COLO668 (cell line): ENCODE measurements around the gene AKR1D1.
"Not testable (repeated sequence)": the region's sequence is repeated elsewhere in the genome, so short reads cannot be mapped to it uniquely, and the experiment has no call there.

ENCODE experiments used
- DNase-seq: peaks from one replicate; lab custom pipeline; 2025; ENCODE audit not compliant: unreplicated experiment; lab: John Stamatoyannopoulos, UW

The AKR1D1 gene

DNA sequence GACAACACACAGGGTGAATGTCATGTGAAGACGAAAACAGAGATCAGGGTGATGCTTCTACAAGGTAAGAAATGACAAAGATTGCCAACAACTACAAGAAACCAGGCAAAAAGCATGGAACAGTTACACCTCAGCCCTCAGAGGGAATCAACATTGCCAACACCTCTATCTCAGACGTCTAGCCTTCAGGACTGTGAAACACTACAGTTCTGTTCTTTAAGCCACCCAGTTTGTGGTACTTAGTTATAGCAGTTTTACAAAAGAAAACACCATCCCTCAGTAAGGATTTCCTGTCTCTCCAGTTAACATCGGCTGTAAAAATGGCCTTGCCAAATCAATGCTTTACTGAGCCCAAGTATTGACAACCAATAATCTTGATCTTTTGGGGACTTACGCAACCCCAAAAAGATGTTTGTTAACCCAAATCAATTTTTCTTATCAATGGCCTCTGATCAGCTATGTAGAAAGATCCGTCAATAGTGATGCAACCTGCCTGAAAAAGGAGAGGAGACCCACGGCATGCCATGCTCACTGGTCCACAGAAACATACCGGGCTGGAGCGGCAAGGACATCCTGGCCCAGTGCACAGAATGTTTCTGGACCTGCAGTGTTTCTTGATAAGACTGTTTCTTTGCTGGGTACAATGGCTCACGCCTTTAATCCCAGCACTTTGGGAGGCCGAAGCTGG lies 44.0 kb downstream of the AKR1D1 start:
- no peak for DNase-seq

DNA sequence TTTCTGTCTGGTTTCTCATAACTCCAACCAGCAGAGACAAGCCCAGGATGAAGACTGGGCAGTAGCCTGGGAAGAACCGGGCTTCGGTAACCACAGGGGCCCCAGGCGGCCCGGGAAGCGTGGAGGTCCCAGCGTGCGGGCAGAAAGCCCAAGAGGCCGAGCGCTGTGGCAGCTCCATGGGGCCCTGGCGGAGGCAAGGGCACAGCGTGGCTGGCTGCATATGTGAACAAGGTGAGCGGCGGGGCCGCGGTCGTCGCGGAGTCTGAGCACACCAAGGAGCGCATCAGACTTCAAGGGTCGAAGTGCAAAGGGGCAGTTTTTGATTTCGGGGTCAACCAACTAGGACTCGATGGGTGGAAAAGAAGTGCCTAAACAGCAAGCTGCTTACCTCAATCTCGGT lies 45.9 kb downstream of the AKR1D1 start:
- DNase-seq, result no peak

DNA sequence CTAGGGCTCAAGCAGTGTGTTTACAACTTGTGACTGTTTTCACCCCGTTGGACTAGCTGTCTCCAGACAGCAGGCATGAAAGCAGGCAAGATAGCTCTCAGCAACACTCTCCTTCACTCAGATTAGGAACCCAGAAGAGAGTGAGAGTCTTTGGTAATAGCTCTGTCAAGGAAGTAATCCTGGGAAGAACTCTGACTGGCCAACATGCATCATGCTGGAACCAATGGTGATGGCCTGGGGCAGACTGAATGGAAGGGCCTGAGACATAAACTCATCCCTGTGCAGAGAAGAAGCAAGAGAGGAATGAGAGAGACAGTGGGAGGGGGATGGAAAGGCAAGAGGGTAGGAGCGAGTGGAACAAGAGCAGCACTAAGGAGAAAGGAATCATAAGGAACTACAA lies 48.9 kb downstream of the AKR1D1 start:
- no peak for DNase-seq

DNA sequence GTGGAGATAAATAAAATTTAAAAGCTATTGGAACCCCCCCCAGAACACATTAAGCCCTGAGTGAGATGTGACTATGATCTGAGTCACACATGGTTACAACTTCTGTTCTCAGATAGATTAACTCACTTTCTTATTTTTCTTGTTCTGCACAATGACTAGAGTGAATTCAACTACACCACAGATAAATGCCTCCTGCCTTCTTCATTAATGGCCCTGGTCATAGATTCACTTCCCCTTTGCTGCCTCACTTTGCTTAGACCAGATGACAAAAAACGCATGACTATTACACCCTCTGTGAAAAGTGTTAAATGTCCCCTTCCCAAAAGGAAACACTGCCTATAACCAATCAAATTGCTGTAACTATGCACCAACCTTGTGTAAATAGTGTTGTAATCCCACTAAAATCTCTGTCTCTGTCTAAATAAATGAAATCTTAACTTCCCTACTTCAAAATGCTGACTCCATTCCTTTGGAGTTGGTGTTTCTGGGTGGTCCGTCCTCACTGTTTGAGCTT lies 49.4 kb downstream of the AKR1D1 start:
- no peak for DNase-seq

DNA sequence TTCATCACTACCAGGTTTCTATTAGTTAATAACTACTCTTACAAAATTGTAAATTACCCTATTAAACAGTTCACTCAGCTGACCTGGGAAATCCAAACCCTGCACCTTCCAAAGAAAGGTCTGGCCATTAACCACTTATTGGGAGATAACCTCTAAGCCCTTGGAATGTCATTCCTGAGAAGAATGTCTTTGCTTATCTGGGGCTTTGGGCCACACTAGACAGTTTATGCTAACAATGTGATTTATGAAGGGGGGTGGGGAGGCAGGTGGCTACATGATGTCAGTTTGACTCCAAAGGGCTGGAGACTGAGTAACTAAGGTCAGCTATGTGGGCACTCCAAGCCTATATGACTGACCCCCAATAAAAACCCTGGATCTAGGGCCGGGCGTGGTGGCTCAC lies 50.7 kb downstream of the AKR1D1 start:
- no peak for DNase-seq

DNA sequence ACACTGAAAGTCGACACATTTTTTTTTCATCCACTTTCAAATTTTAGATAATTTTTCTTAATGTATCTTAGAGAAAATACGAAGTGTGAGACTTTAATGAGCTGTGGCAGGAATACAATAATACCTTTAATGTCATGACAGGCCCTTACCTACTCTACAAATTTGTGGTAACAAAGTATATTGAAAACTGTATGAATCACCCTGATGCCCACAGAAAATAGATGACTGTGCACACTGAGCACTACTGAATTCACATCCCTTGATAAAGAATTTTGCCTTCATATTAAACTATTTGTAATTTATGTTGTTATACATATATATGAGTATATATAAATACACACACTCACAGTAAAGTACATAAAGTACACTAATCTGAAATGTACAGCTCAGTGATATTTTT lies 51.7 kb downstream of the AKR1D1 start:
- no peak for DNase-seq

DNA sequence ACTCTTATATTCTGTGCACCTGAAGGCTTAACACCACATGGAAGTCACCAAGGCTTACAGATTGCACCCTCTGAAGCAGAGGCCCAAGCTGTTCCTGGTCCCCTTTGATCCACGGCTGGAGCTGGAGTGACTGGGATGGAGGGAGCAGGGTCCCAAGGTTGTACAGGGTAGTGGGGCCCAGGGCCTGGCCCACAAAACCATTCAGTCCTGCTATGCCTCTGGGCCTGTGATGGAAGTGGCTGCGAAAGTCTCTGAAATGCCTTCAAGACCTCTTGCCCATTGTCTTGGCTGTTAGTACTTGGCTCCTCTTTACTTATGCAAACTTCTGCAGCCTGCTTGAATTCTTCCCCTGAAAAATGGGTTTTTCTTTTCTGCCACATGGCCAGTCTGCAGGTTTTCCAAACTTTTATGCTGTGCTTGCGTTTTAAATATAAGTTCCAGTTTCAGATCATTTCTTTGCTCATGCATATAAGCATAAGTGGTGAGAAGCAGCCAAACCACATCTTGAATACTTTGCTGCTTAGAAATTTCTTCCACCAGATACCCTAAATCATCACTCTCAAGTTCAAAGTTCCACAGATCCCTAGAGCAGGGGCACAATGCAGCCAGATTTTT lies 53.4 kb downstream of the AKR1D1 start:
- no peak for DNase-seq

DNA sequence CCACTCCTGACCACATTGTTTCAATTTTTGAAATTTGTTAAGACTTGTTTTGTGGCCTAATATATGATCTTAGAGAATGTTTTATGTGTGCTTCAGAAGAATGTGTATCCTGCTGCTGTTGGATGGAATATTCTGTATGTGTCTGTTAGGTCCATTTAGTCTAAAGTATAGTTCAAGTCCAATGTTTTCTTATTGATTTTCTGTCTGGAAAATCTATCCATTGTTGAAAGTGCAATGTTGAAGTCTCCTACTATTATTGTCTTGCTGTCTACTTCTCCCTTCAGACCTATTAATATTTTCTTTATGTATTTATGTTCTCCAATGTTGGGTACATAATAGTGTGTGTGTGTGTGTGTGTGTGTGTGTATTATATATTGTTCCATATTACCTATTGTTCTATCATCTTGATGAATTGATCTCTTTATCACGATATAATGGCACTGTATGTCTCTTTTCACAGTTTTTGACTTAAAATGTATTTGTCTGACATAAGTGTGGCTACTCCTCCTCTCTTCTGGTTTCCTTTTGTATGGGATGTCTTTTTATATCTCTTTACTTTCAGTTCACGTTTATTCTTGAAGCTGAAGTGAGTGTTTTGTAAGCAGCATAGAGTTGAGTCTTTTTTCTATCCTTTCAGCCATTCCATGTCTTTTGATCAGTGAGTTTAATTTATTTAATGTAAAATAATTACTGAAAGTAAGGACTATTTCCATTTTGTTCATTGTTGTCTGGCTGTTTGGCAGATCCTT lies 61.3 kb downstream of the AKR1D1 start:
- DNase-seq, result no peak

DNA sequence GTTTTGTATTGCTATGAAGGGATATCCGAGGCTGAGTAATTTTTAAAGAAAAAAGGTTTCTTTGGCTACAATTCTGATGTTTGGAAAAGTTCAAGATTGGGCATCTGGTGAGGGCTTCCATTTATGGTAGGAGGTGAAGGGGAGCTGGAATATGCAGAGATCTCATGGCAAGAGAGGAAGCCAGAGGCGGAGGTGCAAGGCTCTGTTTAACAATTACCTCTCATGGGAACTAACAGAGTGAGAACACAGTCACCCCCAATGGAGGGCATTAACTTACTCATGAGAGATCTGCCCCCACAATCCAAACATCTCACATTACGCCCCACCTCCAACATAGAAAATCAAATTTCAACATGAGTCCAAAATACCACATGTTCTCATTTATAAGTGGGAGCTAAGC lies 62.0 kb downstream of the AKR1D1 start:
- DNase-seq, result no peak

DNA sequence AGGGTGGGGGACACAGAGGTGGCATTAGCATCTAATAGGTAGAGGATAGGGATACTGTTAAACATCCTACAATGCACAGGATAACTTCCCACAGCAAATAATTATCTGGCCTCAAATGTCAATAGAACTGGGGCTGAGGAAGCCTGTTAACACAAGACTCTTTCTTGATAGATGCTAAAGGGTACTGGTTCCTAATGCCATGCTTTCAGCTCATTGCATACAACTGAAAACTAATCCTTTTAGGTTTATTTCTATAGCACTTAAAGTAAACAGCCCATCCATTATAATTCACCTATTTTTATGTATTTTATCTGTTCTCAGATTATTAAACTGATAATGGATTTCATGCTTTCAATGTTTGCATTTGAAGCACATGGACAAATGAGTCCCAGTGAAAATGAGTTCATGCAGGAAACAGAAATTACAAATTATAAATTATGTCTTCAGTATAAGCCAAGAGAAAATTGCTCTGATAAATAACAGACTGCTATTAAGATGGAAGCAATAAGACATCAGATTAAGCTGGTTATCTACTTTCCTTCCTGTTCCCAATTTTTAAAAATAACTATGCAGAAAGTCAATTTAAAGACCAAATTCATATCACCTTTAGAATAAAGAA lies 66.4 kb downstream of the AKR1D1 start:
- DNase-seq, result no peak

DNA sequence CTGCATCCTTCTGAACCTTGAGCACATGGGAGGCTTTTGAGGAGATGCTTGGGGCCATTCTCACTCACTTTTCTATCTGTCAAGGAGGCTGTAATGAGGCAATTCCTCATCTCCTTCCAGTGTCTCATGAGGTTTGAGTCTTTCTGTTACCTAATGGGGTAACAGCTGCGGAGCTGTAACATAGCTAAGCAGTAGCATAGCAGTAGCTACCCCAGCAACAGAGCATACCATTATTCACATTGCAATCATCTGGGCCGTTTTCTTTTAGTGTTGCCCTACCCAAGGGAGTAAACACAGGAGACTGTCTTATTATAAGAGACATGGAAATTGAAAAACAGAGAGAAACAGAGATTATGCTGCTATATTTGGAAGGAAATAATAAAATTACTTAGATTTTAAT lies 68.7 kb downstream of the AKR1D1 start:
- DNase-seq, result no peak

DNA sequence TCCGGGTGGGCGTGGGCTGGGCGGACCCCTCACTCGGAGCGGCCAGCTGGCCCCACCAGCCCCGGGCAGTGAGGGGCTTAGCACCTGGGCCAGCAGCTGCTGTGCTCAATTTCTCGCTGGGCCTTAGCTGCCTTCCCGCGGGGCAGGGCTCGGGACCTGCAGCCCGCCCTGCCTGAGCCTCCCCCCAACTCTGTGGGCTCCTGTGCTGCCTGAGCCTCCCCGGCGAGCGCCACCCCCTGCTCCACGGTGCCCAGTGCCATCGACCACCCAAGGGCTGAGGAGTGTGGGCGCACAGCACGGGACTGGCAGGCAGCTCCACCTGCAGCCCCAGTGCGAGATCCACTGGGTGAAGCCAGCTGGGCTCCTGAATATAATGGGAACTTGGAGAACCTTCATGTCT lies 70.0 kb downstream of the AKR1D1 start:
- DNase-seq, result not testable (repeated sequence)

DNA sequence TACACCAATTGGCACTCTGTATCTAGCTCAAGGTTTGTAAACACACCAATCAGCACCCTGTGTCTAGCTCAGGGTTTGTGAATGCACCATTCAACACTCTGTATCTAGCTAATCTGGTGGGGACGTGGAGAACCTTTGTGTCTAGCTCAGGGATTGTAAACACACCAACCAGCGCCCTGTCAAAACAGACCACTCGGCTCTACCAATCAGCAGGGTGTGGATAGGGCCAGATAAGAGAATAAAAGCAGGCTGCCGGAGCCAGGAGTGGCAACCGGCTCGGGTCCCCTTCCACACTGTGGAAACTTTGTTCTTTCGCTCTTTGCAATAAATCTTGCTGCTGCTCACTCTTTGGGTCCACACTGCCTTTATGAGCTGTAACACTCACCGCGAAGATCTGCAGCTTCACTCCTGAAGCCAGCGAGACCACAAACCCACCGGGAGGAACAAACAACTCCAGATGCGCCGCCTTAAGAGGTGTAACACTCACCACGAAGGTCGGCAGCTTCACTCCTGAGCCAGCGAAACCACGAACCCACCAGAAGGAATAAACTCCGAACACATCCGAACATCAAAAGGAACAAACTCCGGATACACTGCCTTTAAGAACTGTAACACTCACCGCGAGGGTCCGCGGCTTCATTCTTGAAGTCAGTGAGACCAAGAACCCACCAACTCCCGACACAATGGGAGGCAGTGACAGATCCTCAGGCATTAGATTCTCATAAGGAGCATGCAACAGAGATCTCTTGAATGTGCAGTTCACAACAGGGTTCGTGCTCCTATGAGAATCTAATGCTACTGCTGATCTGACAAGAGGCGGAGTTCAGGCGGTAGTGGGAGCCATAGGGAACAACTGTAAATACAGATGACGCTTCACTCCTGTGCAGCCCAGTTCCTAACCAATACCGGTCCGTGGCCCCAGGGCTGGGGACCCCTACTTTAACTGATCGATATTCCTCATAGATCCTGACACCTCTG lies 70.8 kb downstream of the AKR1D1 start:
- not testable (repeated sequence) for DNase-seq

DNA sequence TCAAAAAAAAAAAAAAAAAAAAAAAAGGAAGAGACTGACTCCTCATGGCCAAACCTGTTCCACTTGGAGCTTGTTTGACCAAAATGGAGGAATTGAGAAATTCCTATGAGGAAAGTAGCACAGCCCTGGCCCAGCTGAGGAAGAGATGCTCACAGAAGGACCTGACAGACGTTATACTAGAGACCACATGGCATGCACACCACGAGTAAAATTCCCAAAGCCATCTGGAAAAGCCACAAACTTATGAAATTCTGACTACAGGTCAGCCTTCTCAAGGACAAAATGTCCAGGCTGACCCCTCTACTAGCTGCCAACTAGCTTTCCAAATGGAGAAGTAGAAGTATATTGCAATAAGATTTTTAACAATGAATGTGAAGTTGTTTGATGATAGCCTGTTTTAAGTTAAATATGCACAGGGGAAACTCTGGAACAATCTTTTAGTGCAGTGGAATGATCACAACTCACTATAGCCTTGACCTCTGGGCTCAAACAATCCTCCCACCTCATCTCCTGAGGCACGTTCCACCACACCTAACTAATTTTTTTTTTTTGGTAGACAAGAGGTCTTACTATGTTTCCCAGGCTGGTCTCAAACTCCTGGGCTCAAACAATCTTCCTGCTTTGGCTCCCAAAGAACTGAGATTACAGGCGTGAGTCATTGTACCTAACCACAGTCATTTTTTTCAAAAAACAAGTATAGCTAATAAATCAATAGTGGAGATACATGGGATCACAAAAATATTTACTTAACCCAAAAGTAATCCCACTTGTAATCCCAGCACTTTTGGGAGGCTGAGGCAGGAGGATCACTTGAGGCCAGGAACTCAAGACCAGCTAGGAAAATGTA lies 75.7 kb downstream of the AKR1D1 start:
- no peak for DNase-seq

DNA sequence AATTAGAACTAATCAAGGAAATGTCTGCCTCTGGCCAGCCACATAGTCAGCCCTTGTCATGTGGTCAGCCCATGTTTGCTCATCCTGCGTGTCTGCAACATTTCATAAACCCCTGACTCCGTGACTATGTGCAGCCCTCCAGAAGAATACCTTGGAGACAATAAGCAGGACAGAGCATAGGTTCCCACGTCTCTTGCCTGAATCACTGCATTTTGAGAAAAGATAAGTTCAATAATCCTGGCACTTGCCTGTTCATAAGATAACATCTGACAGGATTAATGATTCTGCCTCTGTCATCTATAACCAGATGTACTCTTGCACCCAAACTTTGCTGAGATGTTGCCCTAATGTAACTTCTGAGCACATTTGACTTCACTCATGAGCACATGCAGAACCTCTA lies 78.4 kb downstream of the AKR1D1 start:
- no peak for DNase-seq

DNA sequence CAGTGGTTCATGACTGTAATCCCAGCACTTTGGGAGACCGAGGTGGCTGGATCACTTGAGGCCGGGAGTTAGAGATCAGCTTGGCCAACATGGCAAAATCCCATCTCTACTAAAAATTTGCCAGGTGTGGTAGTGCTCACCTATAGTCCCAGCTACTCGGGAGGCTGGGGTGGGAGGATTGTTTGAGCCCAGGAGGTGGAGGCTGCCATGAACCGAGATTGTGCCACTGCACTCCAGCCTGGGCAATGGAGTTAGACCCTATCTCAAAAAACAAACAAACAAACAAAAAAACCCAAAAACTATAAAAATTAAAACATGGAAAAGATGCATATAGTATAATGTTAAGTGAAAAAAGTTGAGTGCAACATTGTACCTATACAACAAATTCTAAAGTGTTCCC lies 81.4 kb downstream of the AKR1D1 start:
- DNase-seq, result no peak

DNA sequence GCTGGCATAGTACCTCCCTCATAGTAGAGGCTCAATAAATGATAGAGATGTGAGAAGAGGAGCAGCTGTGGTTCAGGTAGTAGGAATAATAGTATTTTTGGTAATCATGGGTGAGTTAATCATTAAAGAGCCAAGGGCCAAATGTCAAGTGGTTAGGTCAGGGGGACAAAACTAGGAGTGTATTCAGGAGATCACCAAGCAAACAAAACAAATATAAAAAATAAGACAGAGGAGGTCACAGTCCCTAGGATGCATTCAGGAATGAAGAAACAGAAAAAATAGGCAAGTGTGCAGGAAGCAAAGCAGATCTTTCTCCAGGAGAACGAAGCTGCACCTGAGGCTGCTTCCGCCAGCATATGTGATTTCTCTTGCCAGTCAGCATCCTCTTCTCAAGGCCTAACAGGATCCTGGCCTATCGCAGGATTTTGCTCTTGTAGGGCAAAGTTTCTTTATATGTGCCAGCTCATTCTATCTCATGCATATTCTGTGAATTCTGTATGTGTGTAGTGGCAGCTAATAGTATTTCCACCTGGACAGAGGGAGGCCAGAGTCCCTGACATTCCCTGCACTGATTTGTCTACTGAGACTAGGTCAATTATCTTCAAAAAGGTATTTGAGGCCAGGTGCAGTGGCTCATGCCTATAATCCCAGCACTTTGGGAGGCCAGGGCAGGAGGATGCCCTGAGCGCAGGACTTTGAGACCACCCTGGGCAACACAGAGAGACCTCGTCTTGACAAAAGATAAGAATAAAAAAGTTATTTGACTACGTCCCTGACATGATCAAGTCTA lies 82.7 kb downstream of the AKR1D1 start:
- DNase-seq, result no peak

DNA sequence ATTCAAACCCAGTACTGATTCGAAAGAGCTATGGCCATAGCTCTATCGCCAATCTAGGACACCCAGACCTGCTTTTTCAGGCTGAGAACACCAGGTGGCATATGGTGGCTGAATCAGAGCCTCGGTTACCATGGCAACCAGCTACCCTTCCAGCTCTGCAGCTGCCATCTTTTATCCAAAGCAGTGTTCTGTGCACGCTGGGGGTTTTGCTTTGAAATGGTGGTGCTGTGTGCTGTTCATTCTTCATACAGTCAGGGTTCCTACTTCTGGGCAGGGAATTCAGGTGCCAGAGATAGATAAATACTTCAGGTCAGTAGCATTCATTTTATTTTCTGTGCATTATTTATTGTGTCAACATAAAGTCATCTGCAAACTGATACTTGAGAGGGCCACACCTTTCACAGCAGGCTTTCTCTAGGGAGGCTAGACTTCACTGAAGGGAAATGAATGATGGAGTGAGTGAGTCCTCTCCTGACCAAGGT lies 85.4 kb downstream of the AKR1D1 start:
- peak; percentile 88 for DNase-seq

DNA sequence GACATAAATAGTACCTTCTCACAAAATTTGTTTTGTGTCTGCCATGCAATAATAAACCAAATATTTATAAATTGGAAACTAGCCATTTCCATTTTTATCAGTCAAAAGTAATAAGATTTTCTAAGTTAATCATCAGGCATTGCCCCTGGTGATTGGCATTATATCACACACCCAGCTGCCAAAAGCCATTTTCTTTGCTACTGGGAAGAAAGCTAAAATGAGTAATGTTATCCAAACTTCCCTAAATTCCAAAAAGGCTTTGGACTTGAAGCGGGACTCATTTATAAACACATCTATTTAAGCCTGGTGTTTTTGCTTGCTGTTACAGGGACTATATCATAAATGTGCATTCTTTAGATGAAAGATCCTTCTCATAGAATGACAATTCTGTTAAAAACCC lies 86.0 kb downstream of the AKR1D1 start:
- DNase-seq, result no peak
